Immature natural killer cell (primary cell): Measurements from ENCODE around the gene FOXL3. TPM values are rescaled to one million over a fixed set of nuclear protein-coding genes. Genes with fewer than 3 reads are reported as not detected.

Experiments used
- DNase-seq, 3 donors: peaks; one replicate each; pipeline ENCODE4 v3.0.0; 2022; ENCODE audit warnings: mixed read lengths in 1 of 3
- H3K27ac Mint-ChIP-seq, 6 donors: one replicate each; pipeline ENCODE4 v1.8.0; 2020; ENCODE audit warnings: mixed read lengths in 6 of 6, mild to moderate bottlenecking in 5 of 6, inconsistent platforms in 4 of 6, moderate library complexity in 3 of 6
- H3K27me3 Mint-ChIP-seq, 3 donors: one replicate each; pipeline ENCODE4 v1.8.0; 2020 to 2021; ENCODE audit warnings: low read depth in 3 of 3, mild to moderate bottlenecking in 3 of 3, mixed read lengths in 3 of 3, moderate library complexity in 3 of 3, inconsistent platforms in 1 of 3
- H3K36me3 Mint-ChIP-seq, 3 donors: one replicate each; pipeline ENCODE4 v1.8.0; 2020; ENCODE audit warnings: mixed read lengths in 3 of 3, inconsistent platforms in 2 of 3, mild to moderate bottlenecking in 2 of 3
- H3K4me1 Mint-ChIP-seq, 2 donors: one replicate each; pipeline ENCODE4 v1.8.0; 2020; ENCODE audit warnings: inconsistent platforms in 2 of 2, mild to moderate bottlenecking in 2 of 2, mixed read lengths in 2 of 2, moderate library complexity in 1 of 2
- H3K4me3 Mint-ChIP-seq, 5 donors: one replicate each; pipeline ENCODE4 v1.8.0; 2020; ENCODE audit warnings: mild to moderate bottlenecking in 5 of 5, mixed read lengths in 5 of 5, inconsistent platforms in 3 of 5, moderate library complexity in 3 of 5
- H3K9me3 Mint-ChIP-seq, 6 donors: one replicate each; pipeline ENCODE4 v1.8.0; 2020; ENCODE audit warnings: mild to moderate bottlenecking in 6 of 6, mixed read lengths in 6 of 6, inconsistent platforms in 4 of 6, moderate library complexity in 3 of 6
- polyA plus RNA-seq, 3 donors: library from polyadenylated mRNA; unstranded; fragments of 300-500 nt; fragmentation: Illumina TruSeq; gene quantifications; one replicate each; pipeline ENCODE4 v1.2.3, GENCODE V29; 2021

FOXL3 gene
- polyA plus RNA-seq, 3 donors from 2014 or later: not detected

DNA sequence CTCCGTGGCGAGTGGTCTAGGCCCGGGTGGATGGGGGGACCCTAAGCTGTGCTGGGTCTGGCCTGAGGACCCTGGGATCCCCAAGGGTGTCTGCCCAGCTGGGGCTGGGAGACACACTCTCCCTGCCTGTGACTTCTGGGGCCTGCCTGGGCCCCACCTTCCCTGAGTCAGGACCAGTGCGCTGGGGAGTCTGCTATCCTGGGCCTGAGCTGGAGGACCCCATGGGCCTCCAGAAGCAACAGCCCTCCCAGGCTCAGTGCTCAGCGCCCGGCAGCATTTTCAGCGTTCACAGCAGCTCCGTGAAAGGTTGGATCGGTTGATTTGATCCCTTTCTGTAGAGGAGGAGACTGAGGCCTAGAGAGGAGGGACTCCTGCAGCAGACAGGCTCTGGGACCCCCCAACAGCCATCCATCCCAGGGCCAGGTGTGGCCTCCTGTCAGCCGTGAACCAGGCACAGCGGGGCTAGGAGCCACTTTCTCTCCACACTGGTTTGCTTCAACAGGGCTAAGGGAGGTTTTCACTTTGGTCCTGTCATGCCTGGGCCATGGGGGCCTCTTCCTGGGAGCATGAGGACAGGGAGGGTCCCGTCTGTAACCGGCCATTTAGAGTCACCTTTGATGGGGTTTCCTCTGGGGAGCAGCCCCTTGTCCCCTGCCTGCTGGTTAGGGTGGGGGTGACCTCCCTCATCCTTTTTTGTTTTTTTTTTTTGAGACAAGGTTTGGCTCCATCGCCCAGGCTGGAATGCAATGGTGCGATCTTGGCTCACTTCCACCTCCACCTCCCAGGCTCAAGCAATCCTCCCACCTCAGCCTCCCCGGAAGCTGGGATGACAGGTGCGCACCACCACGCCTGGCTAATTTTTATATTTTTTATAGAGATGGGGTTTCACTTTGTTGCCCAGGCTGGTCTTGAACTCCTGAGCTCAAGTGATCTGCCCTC, 12.4 kb downstream of the FOXL3 start:
- Mint-ChIP-seq H3K36me3 (no peaks in the 10 kb centered on the region), H3K27me3 (peaks cover 2 to 5% (median 3%) of the 10 kb centered on the region in 3 donors), H3K9me3 (peaks cover 0 to 5% (median 0%) of the 10 kb centered on the region in 6 donors), H3K27ac (no peak overlapping the region), H3K4me3 (no peak overlapping the region), H3K4me1 (peaks cover 0 to 1% of the 10 kb centered on the region in 2 donors)
- no peak for DNase-seq

DNA sequence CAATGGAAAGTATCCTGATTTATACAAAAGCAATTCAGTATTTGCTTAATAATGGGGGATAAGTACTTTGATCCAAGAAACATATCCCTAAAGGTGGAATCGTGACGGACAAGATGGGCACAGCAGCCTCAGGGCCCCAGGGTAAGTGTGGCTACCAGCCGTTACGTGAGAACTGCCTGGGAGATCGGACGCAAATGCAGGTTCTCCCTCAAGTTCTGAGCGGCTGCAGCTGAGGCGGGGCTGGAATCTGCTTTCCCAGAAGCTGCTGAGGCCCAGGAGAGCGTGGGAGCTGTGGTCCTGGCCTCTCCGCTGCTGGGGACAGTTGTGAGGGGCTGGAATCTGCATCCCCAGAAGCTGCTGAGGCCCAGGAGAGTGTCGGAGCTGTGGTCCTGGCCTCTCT, 13.5 kb downstream of the FOXL3 start:
- no peak for DNase-seq
- Mint-ChIP-seq H3K4me1 (peaks cover 0 to 1% of the 10 kb centered on the region in 2 donors), H3K36me3 (no peaks in the 10 kb centered on the region), H3K27me3 (peaks cover 2 to 9% (median 7%) of the 10 kb centered on the region in 3 donors), H3K9me3 (peaks cover 0 to 10% (median 0%) of the 10 kb centered on the region in 6 donors), H3K27ac (no peak overlapping the region), H3K4me3 (no peak overlapping the region)

GRCh38 chr7:303884-304573, 14.1 kb downstream of the FOXL3 start:
- Mint-ChIP-seq H3K4me3 (no peak overlapping the region), H3K9me3 (peaks cover 0 to 10% (median 0%) of the 10 kb centered on the region in 6 donors), H3K4me1 (peaks cover 0 to 1% of the 10 kb centered on the region in 2 donors), H3K36me3 (no peaks in the 10 kb centered on the region), H3K27me3 (peaks cover 2 to 9% (median 7%) of the 10 kb centered on the region in 3 donors), H3K27ac (no peak overlapping the region)
- DNase-seq: no peak

- Mint-ChIP-seq H3K27me3 (peaks cover 2 to 9% (median 7%) of the 10 kb centered on the region in 3 donors), H3K4me3 (no peak overlapping the region), H3K36me3 (no peaks in the 10 kb centered on the region), H3K9me3 (peaks cover 0 to 10% (median 0%) of the 10 kb centered on the region in 6 donors), H3K27ac (no peak overlapping the region), H3K4me1 (peaks cover 0 to 1% of the 10 kb centered on the region in 2 donors)
- DNase-seq: no peak
Observed at GRCh38 chr7:304574-305409, 14.8 kb downstream of the FOXL3 start.

- H3K4me1 Mint-ChIP-seq: peaks cover 0 to 1% of the 10 kb centered on the region in 2 donors
- peaks cover 0 to 10% (median 0%) of the 10 kb centered on the region in 6 donors for H3K9me3 Mint-ChIP-seq
- H3K27ac Mint-ChIP-seq: no peak overlapping the region
- H3K27me3 Mint-ChIP-seq: peaks cover 2 to 9% (median 7%) of the 10 kb centered on the region in 3 donors
- H3K36me3 Mint-ChIP-seq: no peaks in the 10 kb centered on the region
- H3K4me3 Mint-ChIP-seq: no peak overlapping the region
- DNase-seq: no peak
Observed at GRCh38 chr7:305410-306151, 15.6 kb downstream of the FOXL3 start.

GRCh38 chr7:307970-308369, 18.0 kb downstream of the FOXL3 start:
- H3K36me3 Mint-ChIP-seq: no peaks in the 10 kb centered on the region
- peaks cover 4 to 9% (median 7%) of the 10 kb centered on the region in 3 donors for H3K27me3 Mint-ChIP-seq

GRCh38 chr7:309586-310228, 19.7 kb downstream of the FOXL3 start:
- no peak for DNase-seq
- peaks cover 4 to 9% (median 7%) of the 10 kb centered on the region in 3 donors for H3K27me3 Mint-ChIP-seq
- no peak overlapping the region for H3K27ac Mint-ChIP-seq
- H3K4me3 Mint-ChIP-seq: no peak overlapping the region
- H3K4me1 Mint-ChIP-seq: no peaks in the 10 kb centered on the region
- peaks cover 0 to 10% (median 0%) of the 10 kb centered on the region in 6 donors for H3K9me3 Mint-ChIP-seq
- no peaks in the 10 kb centered on the region for H3K36me3 Mint-ChIP-seq

More at GRCh38 chr7:307970-308369, 18.0 kb downstream of the FOXL3 start:
- H3K27ac Mint-ChIP-seq: no peak overlapping the region
- peaks cover 0 to 10% (median 0%) of the 10 kb centered on the region in 6 donors for H3K9me3 Mint-ChIP-seq
- H3K4me1 Mint-ChIP-seq: peaks cover 0 to 1% of the 10 kb centered on the region in 2 donors
- no peak for DNase-seq
- H3K4me3 Mint-ChIP-seq: no peak overlapping the region

- peaks cover 0 to 10% (median 0%) of the 10 kb centered on the region in 6 donors for H3K9me3 Mint-ChIP-seq
- DNase-seq: no peak
- no peak overlapping the region for H3K4me3 Mint-ChIP-seq
- H3K27ac Mint-ChIP-seq: no peak overlapping the region
- peaks cover 4 to 10% (median 9%) of the 10 kb centered on the region in 3 donors for H3K27me3 Mint-ChIP-seq
- no peaks in the 10 kb centered on the region for H3K36me3 Mint-ChIP-seq
- H3K4me1 Mint-ChIP-seq: no peaks in the 10 kb centered on the region
Observed at GRCh38 chr7:311131-311680, 21.2 kb downstream of the FOXL3 start.

GRCh38 chr7:311796-312195, 21.8 kb downstream of the FOXL3 start:
- DNase-seq: no peak
- H3K4me3 Mint-ChIP-seq: no peak overlapping the region
- H3K9me3 Mint-ChIP-seq: peaks cover 0 to 10% (median 0%) of the 10 kb centered on the region in 6 donors
- H3K27ac Mint-ChIP-seq: no peak overlapping the region
- H3K27me3 Mint-ChIP-seq: peaks cover 4 to 9% (median 8%) of the 10 kb centered on the region in 3 donors
- H3K4me1 Mint-ChIP-seq: no peaks in the 10 kb centered on the region
- no peaks in the 10 kb centered on the region for H3K36me3 Mint-ChIP-seq

- DNase-seq: no peak
- H3K9me3 Mint-ChIP-seq: peaks cover 0 to 7% (median 0%) of the 10 kb centered on the region in 6 donors
- H3K27me3 Mint-ChIP-seq: peaks cover 7 to 10% (median 8%) of the 10 kb centered on the region in 3 donors
- no peaks in the 10 kb centered on the region for H3K4me1 Mint-ChIP-seq
- no peaks in the 10 kb centered on the region for H3K36me3 Mint-ChIP-seq
- no peak overlapping the region for H3K27ac Mint-ChIP-seq
- no peak overlapping the region for H3K4me3 Mint-ChIP-seq
Observed at GRCh38 chr7:312424-312823, 22.5 kb downstream of the FOXL3 start.

- no peak overlapping the region for H3K27ac Mint-ChIP-seq
- H3K36me3 Mint-ChIP-seq: no peaks in the 10 kb centered on the region
- no peak for DNase-seq
- H3K4me3 Mint-ChIP-seq: no peak overlapping the region
- H3K9me3 Mint-ChIP-seq: peaks cover 0 to 2% (median 0%) of the 10 kb centered on the region in 6 donors
- H3K4me1 Mint-ChIP-seq: no peaks in the 10 kb centered on the region
- H3K27me3 Mint-ChIP-seq: peaks cover 7 to 12% (median 10%) of the 10 kb centered on the region in 3 donors
Observed at GRCh38 chr7:314853-315252, 24.9 kb downstream of the FOXL3 start.
